Muscle layer of colon (tissue), 2 donors: ENCODE results near the gene TARM1.
"Not testable (repeated sequence)": the region's sequence is repeated elsewhere in the genome, so short reads cannot be mapped to it uniquely, and the experiment has no call there.

Experiments
- H3K27ac ChIP-seq: one replicate; pipeline ENCODE4 v1.7.0; 2013; ENCODE audit warnings: low read depth, mild to moderate bottlenecking, low read length, moderate library complexity
- H3K27me3 ChIP-seq, 2 donors: one replicate each; pipeline ENCODE4 v1.7.0; 2013; ENCODE audit warnings: low read length in 2 of 2, mild to moderate bottlenecking in 2 of 2; ENCODE audit not compliant: insufficient read depth in 2 of 2, control insufficient read depth in 1 of 2
- H3K36me3 ChIP-seq: one replicate; pipeline ENCODE4 v1.7.0; 2013; ENCODE audit warnings: mild to moderate bottlenecking, low read length; ENCODE audit not compliant: insufficient read depth
- H3K4me1 ChIP-seq: one replicate; pipeline ENCODE4 v1.7.0; 2013; ENCODE audit warnings: mild to moderate bottlenecking, low read length; ENCODE audit not compliant: insufficient read depth
- H3K4me3 ChIP-seq, 2 donors: one replicate each; pipeline ENCODE4 v1.7.0; 2013; ENCODE audit warnings: low read length in 2 of 2, low read depth in 1 of 2, mild to moderate bottlenecking in 1 of 2, moderate library complexity in 1 of 2
- H3K9ac ChIP-seq: one replicate; pipeline ENCODE4 v1.7.0; 2013; ENCODE audit warnings: low read length
- H3K9me3 ChIP-seq: one replicate; pipeline ENCODE4 v1.7.0; 2013; ENCODE audit warnings: mild to moderate bottlenecking, low read length
- donor health status: abdominal sarcoma.
- donor health status: Adenocarcinoma of cecum.

TARM1 gene

GRCh38 chr19:54063350-54064116 is 17.6 kb downstream of the TARM1 start, which contains the start of gene VSTM1:
TSS of gene VSTM1 (minus strand) at chr19:54063897. CDS start at chr19:54063777, 120 bp downstream.
- Histone ChIP-seq H3K27ac (no peak within 1 kb of the TSS), H3K9ac (no peak within 1 kb of the TSS), H3K4me3 (no peak within 1 kb of the TSS), H3K36me3 (no peaks in the 10 kb centered on the region), H3K4me1 (no peaks in the 10 kb centered on the region), H3K9me3 (no peaks in the 10 kb centered on the region), H3K27me3 (no peaks in the 10 kb centered on the region)

- no peak overlapping the region for H3K4me3 ChIP-seq
- H3K27ac ChIP-seq = no peak overlapping the region
Observed at GRCh38 chr19:54062643-54063042, 18.5 kb downstream of the TARM1 start.

GRCh38 chr19:54047616-54048015 is 33.5 kb downstream of the TARM1 start:
- no peak overlapping the region for H3K9ac ChIP-seq
- H3K4me1 ChIP-seq = no peaks in the 10 kb centered on the region
- no peak overlapping the region for H3K4me3 ChIP-seq
- no peaks in the 10 kb centered on the region for H3K27me3 ChIP-seq
- no peak overlapping the region for H3K27ac ChIP-seq
- H3K9me3 ChIP-seq = no peaks in the 10 kb centered on the region
- H3K36me3 ChIP-seq = no peaks in the 10 kb centered on the region

More at GRCh38 chr19:54062643-54063042, 18.5 kb downstream of the TARM1 start:
- no peaks in the 10 kb centered on the region for H3K27me3 ChIP-seq
- H3K36me3 ChIP-seq = no peaks in the 10 kb centered on the region
- H3K9me3 ChIP-seq = no peaks in the 10 kb centered on the region
- no peaks in the 10 kb centered on the region for H3K4me1 ChIP-seq
- H3K9ac ChIP-seq = no peak overlapping the region

GRCh38 chr19:54045771-54046170 is 35.4 kb downstream of the TARM1 start:
- Histone ChIP-seq H3K27ac (no peak overlapping the region), H3K4me3 (no peak overlapping the region), H3K9ac (no peak overlapping the region), H3K4me1 (no peaks in the 10 kb centered on the region), H3K9me3 (no peaks in the 10 kb centered on the region), H3K36me3 (no peaks in the 10 kb centered on the region), H3K27me3 (no peaks in the 10 kb centered on the region)

- H3K4me1 ChIP-seq = no peaks in the 10 kb centered on the region
- H3K4me3 ChIP-seq = no peak overlapping the region
- no peaks in the 10 kb centered on the region for H3K36me3 ChIP-seq
- no peak overlapping the region for H3K27ac ChIP-seq
- no peaks in the 10 kb centered on the region for H3K9me3 ChIP-seq
- no peaks in the 10 kb centered on the region for H3K27me3 ChIP-seq
- H3K9ac ChIP-seq = no peak overlapping the region
Observed at GRCh38 chr19:54042989-54043388, 38.2 kb downstream of the TARM1 start.

- H3K4me1 ChIP-seq = no peaks in the 10 kb centered on the region
- no peak overlapping the region for H3K9ac ChIP-seq
- H3K4me3 ChIP-seq = no peak overlapping the region
- H3K27ac ChIP-seq = no peak overlapping the region
- H3K27me3 ChIP-seq = no peaks in the 10 kb centered on the region
- H3K9me3 ChIP-seq = no peaks in the 10 kb centered on the region
- no peaks in the 10 kb centered on the region for H3K36me3 ChIP-seq
Observed at GRCh38 chr19:54041969-54042606, 39.1 kb downstream of the TARM1 start.

- H3K4me3 ChIP-seq = no peak overlapping the region
- no peaks in the 10 kb centered on the region for H3K4me1 ChIP-seq
- no peak overlapping the region for H3K9ac ChIP-seq
- no peaks in the 10 kb centered on the region for H3K9me3 ChIP-seq
- H3K27ac ChIP-seq = no peak overlapping the region
- H3K36me3 ChIP-seq = no peaks in the 10 kb centered on the region
- no peaks in the 10 kb centered on the region for H3K27me3 ChIP-seq
Observed at GRCh38 chr19:54040003-54040402, 41.2 kb downstream of the TARM1 start.

GRCh38 chr19:54036542-54036941 is 44.6 kb downstream of the TARM1 start:
- H3K9ac ChIP-seq, H3K4me1 ChIP-seq, H3K27ac ChIP-seq, H3K9me3 ChIP-seq, H3K4me3 ChIP-seq, H3K27me3 ChIP-seq, H3K36me3 ChIP-seq: not testable (repeated sequence)

GRCh38 chr19:54035215-54036178 is 45.7 kb downstream of the TARM1 start:
- Histone ChIP-seq H3K9ac (no peak overlapping the region), H3K4me3 (no peak overlapping the region), H3K36me3 (no peaks in the 10 kb centered on the region), H3K4me1 (no peaks in the 10 kb centered on the region), H3K27ac (no peak overlapping the region), H3K27me3 (peaks cover 0 to 6% of the 10 kb centered on the region in 2 donors), H3K9me3 (no peaks in the 10 kb centered on the region)

GRCh38 chr19:54030895-54031586 is 50.1 kb downstream of the TARM1 start:
- Histone ChIP-seq H3K9me3 (no peaks in the 10 kb centered on the region), H3K27me3 (peaks cover 0 to 6% of the 10 kb centered on the region in 2 donors), H3K9ac (no peak overlapping the region), H3K27ac (no peak overlapping the region), H3K36me3 (no peaks in the 10 kb centered on the region), H3K4me1 (no peaks in the 10 kb centered on the region), H3K4me3 (no peak overlapping the region)
